Measurements from ENCODE around the gene SUFU.

Gene SUFU

DNA sequence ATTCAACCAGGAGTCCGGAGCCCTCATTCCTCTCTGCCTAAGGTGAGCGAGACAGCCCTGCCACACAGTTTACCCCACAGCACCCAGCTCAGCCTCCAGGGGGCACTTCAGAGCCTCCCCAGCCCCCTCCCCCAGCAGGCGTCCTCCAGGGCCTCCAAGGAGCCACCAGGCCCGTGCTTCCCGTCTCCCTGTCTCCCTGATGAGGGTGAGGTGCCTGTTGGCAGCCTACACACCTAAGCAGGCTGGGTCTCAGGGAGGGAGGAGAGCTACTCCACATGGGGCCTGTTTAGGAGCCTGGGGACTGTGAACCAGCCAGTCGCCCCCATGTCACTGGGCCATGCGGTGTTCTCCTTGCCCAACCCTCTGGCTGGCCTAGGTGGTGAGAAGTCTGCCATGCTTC, 111.6 kb downstream of the SUFU start:
- peak overlapping the region; percentile 97 for H3K27ac ChIP-seq
- H3K4me3 ChIP-seq (ENCODE audit: low read depth, low read length), result no peak overlapping the region
- H3K9ac ChIP-seq, result no peak overlapping the region
- H3K27me3 ChIP-seq (ENCODE audit: control insufficient read depth, insufficient read depth, low read length), result no peaks in the 10 kb centered on the region
- H3K4me1 ChIP-seq, result peaks cover 84% of the 10 kb centered on the region
- TF ChIP-seq, protein P1, sequence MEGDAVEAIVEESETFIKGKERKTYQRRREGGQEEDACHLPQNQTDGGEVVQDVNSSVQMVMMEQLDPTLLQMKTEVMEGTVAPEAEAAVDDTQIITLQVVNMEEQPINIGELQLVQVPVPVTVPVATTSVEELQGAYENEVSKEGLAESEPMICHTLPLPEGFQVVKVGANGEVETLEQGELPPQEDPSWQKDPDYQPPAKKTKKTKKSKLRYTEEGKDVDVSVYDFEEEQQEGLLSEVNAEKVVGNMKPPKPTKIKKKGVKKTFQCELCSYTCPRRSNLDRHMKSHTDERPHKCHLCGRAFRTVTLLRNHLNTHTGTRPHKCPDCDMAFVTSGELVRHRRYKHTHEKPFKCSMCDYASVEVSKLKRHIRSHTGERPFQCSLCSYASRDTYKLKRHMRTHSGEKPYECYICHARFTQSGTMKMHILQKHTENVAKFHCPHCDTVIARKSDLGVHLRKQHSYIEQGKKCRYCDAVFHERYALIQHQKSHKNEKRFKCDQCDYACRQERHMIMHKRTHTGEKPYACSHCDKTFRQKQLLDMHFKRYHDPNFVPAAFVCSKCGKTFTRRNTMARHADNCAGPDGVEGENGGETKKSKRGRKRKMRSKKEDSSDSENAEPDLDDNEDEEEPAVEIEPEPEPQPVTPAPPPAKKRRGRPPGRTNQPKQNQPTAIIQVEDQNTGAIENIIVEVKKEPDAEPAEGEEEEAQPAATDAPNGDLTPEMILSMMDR (IDR thresholded peaks at IDR 0.05), result peak; percentile 45
- H3K4me2 ChIP-seq (ENCODE audit: low read length), result no peak overlapping the region
- H3K36me3 ChIP-seq (ENCODE audit: control insufficient read depth, insufficient read depth, low read length), result no peaks in the 10 kb centered on the region
- no peak overlapping the region for H2AFZ ChIP-seq
- no peaks in the 10 kb centered on the region for H3K9me3 ChIP-seq (ENCODE audit: control insufficient read depth, low read length)
- peaks cover 2% of the 10 kb centered on the region for H3K79me2 ChIP-seq

DNA sequence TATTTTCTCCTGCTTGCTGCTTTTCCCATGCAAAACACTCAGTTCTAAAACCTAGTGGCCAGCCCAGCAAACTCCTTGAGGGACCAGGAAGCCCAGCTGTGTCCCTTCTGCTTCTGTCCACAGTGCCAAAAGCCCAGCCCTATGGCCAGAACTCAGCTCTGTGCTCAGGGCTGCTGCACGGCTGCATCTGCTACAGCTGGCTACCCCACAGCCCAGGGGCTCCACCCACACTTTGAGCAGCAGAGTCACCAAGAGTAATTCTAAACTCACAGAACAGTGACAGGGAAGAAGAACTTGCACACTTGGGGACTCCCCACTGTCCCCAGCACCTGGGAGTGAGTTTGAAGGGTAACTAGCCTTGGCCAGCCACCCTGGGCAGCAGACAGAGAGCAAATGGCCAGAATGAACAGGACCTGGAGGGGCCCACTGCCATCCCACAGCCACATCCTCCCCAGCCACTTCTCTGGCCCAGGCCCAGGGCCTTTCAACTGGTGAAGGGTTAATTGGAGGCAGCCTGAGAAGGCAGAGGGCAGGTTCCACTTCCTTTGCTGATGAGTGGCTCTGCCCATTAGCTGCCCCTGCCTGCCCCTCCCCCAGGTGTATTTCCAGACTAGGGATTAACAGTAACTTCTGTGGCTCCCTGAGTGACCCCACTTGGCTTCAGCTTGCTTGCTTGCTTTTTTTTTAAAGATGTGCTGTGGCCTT, 112.4 kb downstream of the SUFU start:
- Histone ChIP-seq H3K27ac (peak overlapping the region; percentile 97), H3K4me3 (ENCODE audit: low read depth, low read length) (no peak overlapping the region), H3K4me1 (peaks cover 84% of the 10 kb centered on the region), H3K9ac (no peak overlapping the region), H3K27me3 (ENCODE audit: control insufficient read depth, insufficient read depth, low read length) (no peaks in the 10 kb centered on the region), H3K79me2 (peaks cover 2% of the 10 kb centered on the region), H3K36me3 (ENCODE audit: control insufficient read depth, insufficient read depth, low read length) (no peaks in the 10 kb centered on the region), H3K9me3 (ENCODE audit: control insufficient read depth, low read length) (no peaks in the 10 kb centered on the region), H3K4me2 (ENCODE audit: low read length) (no peak overlapping the region), H2AFZ (no peak overlapping the region)
- TF ChIP-seq, protein P1 (IDR thresholded peaks at IDR 0.05), result no peak

DNA sequence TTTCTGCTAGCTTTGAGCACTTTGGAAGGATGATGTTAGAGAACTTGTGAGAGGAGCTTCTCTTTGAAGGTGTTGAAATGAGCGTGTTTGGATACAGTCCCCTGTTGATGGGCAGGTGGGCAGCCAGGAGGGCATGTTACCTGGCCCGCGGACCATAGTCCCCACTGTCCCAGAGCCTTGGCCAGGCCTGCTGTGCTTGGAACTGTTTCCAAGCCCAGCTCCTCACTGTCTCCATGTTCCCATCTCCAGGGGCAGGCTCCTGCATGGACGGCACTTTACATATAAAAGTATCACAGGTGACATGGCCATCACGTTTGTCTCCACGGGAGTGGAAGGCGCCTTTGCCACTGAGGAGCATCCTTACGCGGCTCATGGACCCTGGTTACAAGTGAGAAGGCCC, 113.3 kb downstream of the SUFU start:
- H3K4me2 ChIP-seq (ENCODE audit: low read length), result no peak overlapping the region
- no peaks in the 10 kb centered on the region for H3K36me3 ChIP-seq (ENCODE audit: control insufficient read depth, insufficient read depth, low read length)
- peaks cover 2% of the 10 kb centered on the region for H3K79me2 ChIP-seq
- peaks cover 86% of the 10 kb centered on the region for H3K4me1 ChIP-seq
- no peak overlapping the region for H3K9ac ChIP-seq
- peak overlapping the region; percentile 97 for H3K27ac ChIP-seq
- no peaks in the 10 kb centered on the region for H3K27me3 ChIP-seq (ENCODE audit: control insufficient read depth, insufficient read depth, low read length)
- H2AFZ ChIP-seq, result no peak overlapping the region
- no peaks in the 10 kb centered on the region for H3K9me3 ChIP-seq (ENCODE audit: control insufficient read depth, low read length)
- H3K4me3 ChIP-seq (ENCODE audit: low read depth, low read length), result no peak overlapping the region
- TF ChIP-seq, protein P1 (IDR thresholded peaks at IDR 0.05), result no peak

DNA sequence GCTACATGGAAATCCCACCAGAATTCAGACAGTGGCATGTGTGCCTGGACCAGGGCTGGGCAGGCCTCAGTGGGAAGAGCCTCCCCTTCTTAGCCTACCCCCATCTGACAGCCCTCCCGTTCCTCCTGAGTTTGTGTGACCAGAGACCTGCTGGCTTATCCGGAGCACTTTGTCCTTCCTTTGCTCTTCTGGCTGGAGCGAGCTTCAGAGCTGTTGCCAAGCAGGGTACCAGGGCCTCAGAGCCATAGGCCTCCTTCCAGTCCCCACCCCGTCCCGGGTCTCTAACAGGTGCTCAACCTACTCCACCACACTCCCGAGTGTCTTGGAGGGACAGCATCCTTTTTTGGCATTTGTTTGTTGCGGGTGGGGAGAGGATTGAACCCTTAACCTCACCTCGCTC, 114.0 kb downstream of the SUFU start:
- Histone ChIP-seq H3K4me3 (ENCODE audit: low read depth, low read length) (no peak overlapping the region), H3K9ac (no peak overlapping the region), H3K36me3 (ENCODE audit: control insufficient read depth, insufficient read depth, low read length) (no peaks in the 10 kb centered on the region), H3K79me2 (peaks cover 2% of the 10 kb centered on the region), H3K9me3 (ENCODE audit: control insufficient read depth, low read length) (no peaks in the 10 kb centered on the region), H2AFZ (no peak overlapping the region), H3K27me3 (ENCODE audit: control insufficient read depth, insufficient read depth, low read length) (no peaks in the 10 kb centered on the region), H3K27ac (peak overlapping the region; percentile 97), H3K4me1 (peaks cover 86% of the 10 kb centered on the region), H3K4me2 (ENCODE audit: low read length) (no peak overlapping the region)
- TF ChIP-seq, protein P1 (IDR thresholded peaks at IDR 0.05), result no peak
